GM21390 (cell line): ENCODE data around the gene SNAPIN.

Experiments
- ATAC-seq: cut with Tn5 transposase; IDR thresholded peaks from one replicate; pipeline ENCODE4 v1.9.1; 2021; ENCODE audit not compliant: unreplicated experiment

Gene SNAPIN, protein sequence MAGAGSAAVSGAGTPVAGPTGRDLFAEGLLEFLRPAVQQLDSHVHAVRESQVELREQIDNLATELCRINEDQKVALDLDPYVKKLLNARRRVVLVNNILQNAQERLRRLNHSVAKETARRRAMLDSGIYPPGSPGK

GRCh38 chr1:153658400-153659174 is at the start of gene SNAPIN:
Gene SNAPIN (plus strand): TSS chr1:153658703. CDS start chr1:153658744, 41 bp downstream.
- peak; percentile 94 for ATAC-seq

DNA sequence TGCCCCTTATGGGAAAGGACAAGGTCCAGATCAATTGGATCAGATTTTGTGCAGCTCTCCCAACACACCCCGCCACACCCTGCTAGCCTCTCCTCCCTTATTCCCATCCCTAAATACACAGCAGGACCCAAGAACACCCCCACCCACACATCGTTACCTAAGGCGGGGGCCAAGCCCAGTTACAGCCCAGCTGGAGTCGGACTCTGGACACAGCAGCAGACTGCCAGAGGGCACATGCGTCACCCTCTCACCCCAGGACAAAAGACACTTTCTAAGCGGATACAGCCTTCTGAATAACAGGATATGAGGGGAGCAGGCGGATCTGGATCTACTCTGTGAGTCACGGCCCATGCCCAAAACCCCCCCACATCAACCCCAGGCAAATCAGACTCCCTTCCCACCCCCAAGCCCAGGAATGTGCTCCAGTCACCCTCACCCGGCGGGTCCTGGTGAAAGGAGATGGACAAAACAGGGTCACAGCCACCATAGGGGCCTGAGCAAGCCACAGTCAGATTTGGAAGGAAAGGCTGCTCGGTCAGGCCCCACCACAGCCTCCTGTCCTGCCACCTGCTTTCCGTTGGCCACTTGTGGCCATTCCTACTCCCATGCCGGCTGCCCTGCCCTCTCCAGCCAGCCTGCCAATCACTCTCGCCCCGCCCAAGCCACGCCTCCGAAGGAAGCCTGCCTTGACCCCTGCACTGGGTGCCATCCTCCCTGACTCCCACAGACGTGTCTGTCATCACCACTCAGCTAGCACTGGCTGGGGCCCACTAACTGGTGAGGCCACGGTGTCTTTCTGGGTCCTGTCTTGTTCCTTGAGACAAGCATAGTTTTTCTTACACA is 49.5 kb upstream of the SNAPIN start:
- ATAC-seq, result no peak

GRCh38 chr1:153609585-153609907 is 49.0 kb upstream of the SNAPIN start:
- ATAC-seq, result no peak

DNA sequence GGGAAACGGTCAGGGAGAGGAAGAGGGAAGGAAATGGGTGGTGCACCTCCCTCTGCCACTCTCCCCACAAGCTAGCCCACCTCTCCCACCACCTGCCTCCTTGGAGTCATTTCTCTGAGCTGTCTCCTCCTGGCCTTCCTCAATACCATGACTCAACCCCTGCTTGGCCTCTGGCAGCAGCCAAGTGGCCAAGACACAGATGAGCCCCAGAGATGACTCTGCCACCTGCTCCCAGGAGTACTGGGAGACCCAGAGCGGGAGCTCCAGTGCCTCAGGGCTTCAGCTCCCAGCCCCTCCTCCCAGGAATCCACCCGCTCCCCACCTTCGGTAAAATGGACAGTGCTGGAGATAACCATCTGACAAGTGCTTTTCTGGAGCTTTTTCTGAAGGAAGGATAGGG is 48.2 kb upstream of the SNAPIN start:
- no peak for ATAC-seq

DNA sequence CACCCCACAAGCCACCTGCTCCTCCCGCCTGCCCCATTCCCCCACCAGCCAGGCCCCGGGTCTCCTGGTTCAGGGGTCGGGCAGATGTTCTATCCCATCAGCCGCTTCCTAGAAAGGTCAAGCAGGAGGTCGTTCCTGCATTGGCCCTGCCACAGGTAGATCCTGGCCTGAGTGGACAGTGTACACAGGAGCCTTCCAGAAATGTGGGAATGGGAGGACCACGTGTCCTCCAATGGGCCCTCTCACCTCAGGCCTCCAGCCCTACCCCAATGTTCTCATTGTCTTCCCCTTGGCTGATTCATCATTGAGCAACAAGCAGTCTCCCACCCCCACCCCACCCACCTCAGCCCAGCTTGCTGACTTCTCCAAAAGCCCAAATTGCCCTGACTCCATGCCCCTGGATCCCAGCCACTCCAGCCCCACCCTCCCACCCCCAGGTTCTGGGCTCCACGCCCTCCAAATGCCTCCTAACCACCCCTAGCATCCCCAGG is 47.6 kb upstream of the SNAPIN start:
- ATAC-seq, result no peak

DNA sequence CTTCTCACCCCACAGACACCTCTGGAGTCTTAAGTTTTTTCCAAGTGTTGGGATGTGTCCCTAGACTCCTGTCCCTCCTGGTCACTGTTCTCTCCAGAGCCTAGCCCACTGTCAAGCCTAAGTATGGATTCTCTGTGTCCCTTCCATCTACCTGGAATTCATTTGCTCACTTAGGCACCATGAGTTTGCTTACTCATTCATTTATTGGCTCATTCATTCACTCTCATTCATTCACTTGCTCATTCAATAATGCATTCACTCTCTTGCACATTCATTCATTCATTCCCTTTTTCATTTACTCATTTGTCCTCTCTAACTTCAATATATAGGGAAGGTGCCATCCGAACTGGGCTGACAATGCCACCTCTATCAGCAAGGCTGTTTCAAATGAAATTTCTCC is 47.1 kb upstream of the SNAPIN start:
- no peak for ATAC-seq

DNA sequence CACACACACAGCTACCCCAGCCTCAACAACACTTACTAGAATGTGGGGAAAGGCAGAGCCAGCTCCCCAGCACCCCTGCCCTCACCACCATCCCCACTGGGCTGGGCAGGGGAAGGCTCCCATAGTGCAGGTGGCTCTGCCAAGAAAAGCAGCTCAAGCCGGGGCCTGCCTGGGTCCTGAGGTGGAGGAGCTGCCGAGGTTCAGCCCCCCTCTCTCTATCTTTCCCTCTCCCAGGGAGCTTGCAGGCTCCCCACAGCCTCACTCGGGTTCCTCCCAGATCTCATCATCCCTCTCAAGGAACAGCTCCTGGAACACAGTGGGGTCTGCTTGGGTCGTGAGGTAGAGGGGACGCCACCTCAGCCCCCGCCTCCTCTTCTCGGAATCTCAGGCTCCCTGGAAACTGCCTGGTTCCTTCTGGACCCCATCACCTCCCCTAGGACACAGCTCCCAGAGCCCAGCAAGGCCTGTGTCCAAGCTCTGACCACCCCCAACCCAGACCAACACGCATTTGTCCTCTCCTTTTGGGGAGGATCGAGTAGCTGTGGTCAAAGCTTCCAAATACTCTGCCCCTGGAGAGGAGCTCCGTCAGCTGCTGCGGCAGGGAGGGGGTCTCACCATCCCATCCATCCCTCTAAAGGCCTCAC is 46.3 kb upstream of the SNAPIN start:
- no peak for ATAC-seq

DNA sequence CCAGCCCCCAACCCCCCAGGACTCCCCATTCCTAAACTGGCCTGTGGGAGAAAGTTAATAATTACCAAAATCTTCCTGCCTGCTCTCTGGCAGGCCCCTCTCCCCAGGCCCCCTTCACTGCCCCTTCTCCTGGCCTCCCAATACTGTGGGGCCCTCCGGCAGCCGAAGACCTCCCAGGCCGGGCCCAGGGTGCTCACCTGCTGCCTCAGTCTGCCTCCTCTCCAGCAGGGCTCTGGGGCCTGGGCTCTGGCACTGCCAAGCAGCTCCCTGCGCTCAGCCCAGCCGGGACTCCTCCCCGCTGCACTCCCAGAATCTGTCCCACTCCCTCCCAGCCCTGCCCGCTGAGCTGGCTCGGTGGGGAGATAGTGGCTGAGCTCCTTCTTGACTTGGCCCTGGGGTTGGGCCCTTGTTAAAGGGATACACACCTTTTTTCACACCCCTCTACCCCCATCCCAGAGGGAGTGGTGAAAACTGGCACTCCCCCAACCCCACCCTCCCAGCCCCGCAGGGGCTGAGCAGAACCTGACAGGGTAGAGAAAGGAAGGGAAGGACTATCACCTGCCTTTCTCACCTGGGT is 45.7 kb upstream of the SNAPIN start, which contains the start of gene S100A16:
Gene S100A16 (minus strand): TSS at position 383 of the 577 bp plus-strand sequence. CDS start 4,986 bp downstream, outside the sequence.
- ATAC-seq, result no peak

DNA sequence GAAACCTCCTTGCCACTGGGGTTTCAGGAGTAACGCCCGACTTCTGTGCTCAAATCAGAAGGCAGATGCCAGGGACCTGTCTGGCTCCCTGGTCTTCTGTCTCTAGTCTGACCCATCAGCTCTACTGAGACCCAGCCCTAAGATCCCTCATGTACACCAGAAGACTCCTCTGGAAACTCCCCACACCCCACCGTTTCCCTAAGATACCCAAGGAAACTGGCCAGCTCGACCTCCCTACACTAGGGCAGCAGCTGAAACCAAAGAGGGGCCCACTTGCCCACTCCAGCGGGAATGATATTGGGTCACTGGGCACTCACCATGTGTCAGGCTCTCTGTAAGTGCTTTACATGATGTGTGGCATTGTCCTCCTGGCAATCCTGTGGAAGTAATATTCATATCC is 45.1 kb upstream of the SNAPIN start:
- no peak for ATAC-seq

- no peak for ATAC-seq
Measured at GRCh38 chr1:153614189-153614900, 44.2 kb upstream of the SNAPIN start.

DNA sequence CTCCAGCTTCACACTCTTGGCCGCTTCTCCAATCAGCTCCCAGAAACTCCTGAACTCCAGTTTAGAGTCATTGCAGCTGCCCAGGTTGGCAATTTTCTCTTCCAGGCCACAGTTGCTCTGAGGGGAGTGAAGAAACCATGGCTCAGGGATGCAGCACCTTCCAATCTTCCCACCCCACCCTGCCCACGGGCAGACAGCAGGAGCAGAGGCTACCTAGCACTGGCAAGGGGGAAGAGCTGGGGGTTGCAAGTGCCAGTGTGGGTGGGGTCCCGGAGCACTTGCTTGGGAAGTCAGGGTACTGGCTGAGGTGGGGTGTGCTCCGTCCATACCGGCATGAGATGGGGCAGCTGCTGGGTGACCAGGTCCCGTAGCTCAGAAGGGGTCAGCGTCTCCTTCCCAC is 43.6 kb upstream of the SNAPIN start:
- ATAC-seq, result no peak

DNA sequence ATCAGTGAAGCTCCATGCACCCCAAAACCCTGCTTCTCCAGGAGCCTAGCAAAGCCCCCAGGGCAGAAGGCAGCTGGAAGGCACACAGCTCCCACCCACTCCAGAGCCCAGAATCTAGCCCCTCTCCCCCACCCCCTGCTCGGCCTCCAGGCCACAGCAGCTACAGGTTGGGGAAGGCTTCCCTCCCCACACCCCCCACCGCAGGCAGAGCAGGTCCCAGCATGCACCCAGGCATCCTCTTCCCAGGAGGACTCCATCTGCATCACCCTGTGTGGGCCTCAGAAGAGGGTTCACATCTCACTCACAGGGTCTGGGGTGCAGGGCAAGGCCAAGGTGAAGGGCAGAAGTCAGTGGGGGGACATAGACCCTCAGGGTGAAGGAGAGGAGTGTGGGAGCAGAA is 43.1 kb upstream of the SNAPIN start:
- no peak for ATAC-seq

- no peak for ATAC-seq
Measured at GRCh38 chr1:153616144-153616916, 42.2 kb upstream of the SNAPIN start, which contains the start of gene S100A14. Gene S100A14 (minus strand): TSS chr1:153616325. CDS start chr1:153615858, 467 bp downstream.

- ATAC-seq, result no peak
Measured at GRCh38 chr1:153616917-153617311, 41.6 kb upstream of the SNAPIN start.

GRCh38 chr1:153617663-153618062 is 40.8 kb upstream of the SNAPIN start:
- no peak for ATAC-seq

DNA sequence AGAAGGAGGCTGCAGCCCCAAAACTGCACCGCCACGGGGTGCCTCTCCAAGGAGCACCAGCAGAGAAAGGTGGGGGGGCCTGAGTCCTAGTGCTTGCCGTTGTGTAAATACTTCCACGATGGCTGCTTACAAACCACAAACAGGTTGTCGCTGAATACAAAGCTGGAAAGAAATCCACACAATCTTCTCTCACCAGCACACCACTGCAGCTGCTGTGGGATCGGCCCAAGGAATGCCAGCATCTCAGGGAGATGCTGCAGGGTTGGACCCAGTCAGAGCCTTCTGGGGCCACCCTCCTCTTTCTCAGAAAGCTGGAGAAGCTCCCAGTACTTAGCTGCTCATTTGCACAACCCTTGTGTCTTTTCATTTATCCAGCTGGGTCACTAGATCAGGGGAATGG is 39.3 kb upstream of the SNAPIN start:
- no peak for ATAC-seq

DNA sequence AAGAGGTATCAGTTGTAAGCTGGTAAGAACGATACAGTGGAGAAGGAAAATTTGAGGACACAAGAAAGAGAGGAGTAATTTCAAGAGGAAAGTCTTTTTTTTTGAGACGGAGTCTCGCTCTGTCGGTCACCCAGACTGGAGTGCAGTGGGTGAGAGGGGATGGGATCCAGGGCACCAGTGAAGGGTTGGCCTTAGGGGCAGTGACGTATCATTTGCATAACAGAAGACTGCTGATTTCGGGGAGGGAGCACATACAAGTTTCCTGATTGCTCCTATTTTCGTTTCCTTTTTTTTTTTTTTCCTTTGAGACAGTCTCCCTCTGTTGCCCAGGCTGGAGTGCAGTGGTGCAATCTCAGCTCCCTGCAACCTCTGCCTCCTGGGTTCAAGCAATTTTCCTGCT is 35.4 kb upstream of the SNAPIN start:
- no peak for ATAC-seq

DNA sequence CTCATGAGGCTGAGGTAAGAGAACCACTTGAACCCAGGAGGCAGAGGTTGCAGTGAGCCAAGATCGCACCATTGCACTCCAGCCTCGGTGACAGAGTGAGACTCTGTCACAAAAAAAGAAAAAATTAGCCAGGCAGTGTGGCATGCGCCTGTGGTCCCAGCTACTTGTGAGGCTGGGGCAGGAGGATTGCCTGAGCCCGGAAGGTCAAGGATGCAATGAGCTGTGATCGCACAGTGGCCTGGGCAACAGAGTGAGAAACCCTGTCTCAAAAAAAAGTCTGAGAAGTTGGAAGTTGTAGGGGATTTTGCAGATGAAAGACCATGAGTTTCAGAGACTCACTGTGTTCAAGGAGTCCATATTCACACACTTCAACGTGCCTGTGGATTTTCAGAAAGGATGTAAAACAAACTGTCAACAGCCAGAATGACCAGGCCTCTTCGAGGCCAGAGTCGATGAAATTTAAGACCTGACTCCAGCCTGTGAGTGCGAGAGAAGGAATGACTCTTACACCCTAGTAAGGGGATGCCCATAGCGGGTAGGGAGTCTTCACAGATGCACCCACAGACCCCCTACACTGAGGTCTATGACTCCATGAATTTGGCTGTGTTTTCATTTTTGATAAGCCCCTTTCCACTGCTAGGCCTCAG is 33.4 kb upstream of the SNAPIN start:
- no peak for ATAC-seq

DNA sequence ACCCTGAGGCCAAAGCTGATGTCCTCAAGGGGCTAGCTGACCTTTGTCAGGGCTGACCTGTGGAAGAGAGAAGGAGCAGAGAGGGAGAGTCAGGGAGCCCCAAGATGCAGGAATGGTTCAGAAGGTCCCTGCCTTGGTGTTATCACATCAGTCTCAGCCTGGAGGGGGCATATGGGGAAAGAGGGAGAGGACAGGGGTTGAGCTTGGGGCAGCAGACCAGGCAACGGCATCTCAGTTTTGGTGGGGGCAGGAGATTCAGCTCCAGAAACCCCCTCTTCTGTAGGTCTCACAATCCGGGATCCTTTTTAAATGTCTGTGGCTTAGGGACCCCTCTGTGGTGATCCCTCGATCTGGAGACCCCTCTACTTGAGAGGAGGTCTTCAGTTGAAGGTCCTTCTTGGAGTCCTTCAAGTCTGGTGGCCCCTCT is 32.0 kb upstream of the SNAPIN start:
- no peak for ATAC-seq
